Caco-2 (cell line): ENCODE results near the gene RBKS. TPM values are rescaled to one million over a fixed set of nuclear protein-coding genes. Genes with fewer than 3 reads are reported as not detected.

Source experiments
- BruUV-seq: library from RNA; stranded (reverse); fragments of 400-500 nt; replicated peaks from 2 replicates; lab custom pipeline; 2021; lab: Mats Ljungman, UMichigan
- CTCF ChIA-PET: fragments of 300-600 bp; sonication (Branson Sonifier 250); formaldehyde crosslinking; loops from one replicate; lab custom pipeline; 2022; ENCODE audit warnings: antibody characterized with exemption; lab: Charles Lee
- POLR2A ChIA-PET: fragments of 300-600 bp; sonication (Branson Sonifier 250); formaldehyde crosslinking; loops from one replicate; lab custom pipeline; 2022; ENCODE audit warnings: antibody characterized with exemption; lab: Charles Lee
- DNase-seq, 2 experiments: peaks; one replicate each; pipeline versions ENCODE4 v3.0.0 to v3.0.0-alpha.2; 2020 to 2022
- H3K27me3 ChIP-seq: replicated peaks from 2 replicates; pipeline ENCODE4 v1.6.0; 2011; ENCODE audit warnings: low read length; ENCODE audit not compliant: control insufficient read depth, insufficient read depth
- H3K36me3 ChIP-seq: 2 replicates; pipeline ENCODE4 v1.5.1; 2011; ENCODE audit warnings: low read length; ENCODE audit not compliant: control insufficient read depth, insufficient read depth
- H3K4me1 ChIP-seq: fragments of 250-450 bp; sonication (Bioruptor Pico); 2 replicates; pipeline ENCODE4 v1.5.1; 2020; ENCODE audit warnings: mild to moderate bottlenecking
- H3K4me3 ChIP-seq: 2 replicates; pipeline ENCODE4 v1.5.1; 2011; ENCODE audit warnings: low read depth, mild to moderate bottlenecking, control low read depth, low read length
- H3K9me3 ChIP-seq: fragments of 250-450 bp; sonication (Bioruptor Pico); 2 replicates; pipeline ENCODE4 v1.5.1; 2020; ENCODE audit warnings: mild to moderate bottlenecking, moderate library complexity
- H3K27ac Mint-ChIP-seq: one replicate; pipeline ENCODE4 v1.8.0; 2022; ENCODE audit warnings: mixed read lengths; ENCODE audit not compliant: unreplicated experiment
- H3K27me3 Mint-ChIP-seq: one replicate; pipeline ENCODE4 v1.8.0; 2022; ENCODE audit warnings: mixed read lengths; ENCODE audit not compliant: insufficient read depth, unreplicated experiment
- H3K36me3 Mint-ChIP-seq: one replicate; pipeline ENCODE4 v1.8.0; 2022; ENCODE audit warnings: mild to moderate bottlenecking, mixed read lengths; ENCODE audit not compliant: insufficient read depth, unreplicated experiment
- H3K4me1 Mint-ChIP-seq: one replicate; pipeline ENCODE4 v1.8.0; 2022; ENCODE audit warnings: low read depth, mixed read lengths; ENCODE audit not compliant: unreplicated experiment
- H3K4me3 Mint-ChIP-seq: one replicate; pipeline ENCODE4 v1.8.0; 2022; ENCODE audit warnings: mild to moderate bottlenecking, moderate library complexity, mixed read lengths; ENCODE audit not compliant: unreplicated experiment
- H3K9me3 Mint-ChIP-seq: one replicate; pipeline ENCODE4 v1.8.0; 2022; ENCODE audit warnings: mixed read lengths; ENCODE audit not compliant: unreplicated experiment
- intact Hi-C: fragments of 100-400 bp; cut with micrococcal nuclease; formaldehyde crosslinking; loops from one replicate; pipeline ENCODE4 v1.10.0; 2022; ENCODE audit not compliant: unreplicated experiment
- total RNA-seq: library from RNA; stranded (reverse); gene quantifications from 2 replicates; pipeline ENCODE4 v1.2.3, GENCODE V29; 2022
- TF ChIP-seq, protein P1 (sequence below), 2 experiments: fragments of 200-600 bp in 1 of 2; IDR thresholded peaks; 1 replicate in 1 of 2; 2 replicates in 1 of 2; pipeline versions ENCODE4 v1.5.1 to v1.8.0; 2011 to 2022; ENCODE audit warnings: antibody characterized with exemption in 1 of 2, control low read depth in 1 of 2, inconsistent platforms in 1 of 2, low read depth in 1 of 2, low read length in 1 of 2, mild to moderate bottlenecking in 1 of 2, moderate library complexity in 1 of 2; ENCODE audit not compliant: insufficient read depth in 1 of 2, severe bottlenecking in 1 of 2, unreplicated experiment in 1 of 2

The RBKS gene
- total RNA-seq, 1 experiment from 2014 or later: 7.4 TPM

DNA sequence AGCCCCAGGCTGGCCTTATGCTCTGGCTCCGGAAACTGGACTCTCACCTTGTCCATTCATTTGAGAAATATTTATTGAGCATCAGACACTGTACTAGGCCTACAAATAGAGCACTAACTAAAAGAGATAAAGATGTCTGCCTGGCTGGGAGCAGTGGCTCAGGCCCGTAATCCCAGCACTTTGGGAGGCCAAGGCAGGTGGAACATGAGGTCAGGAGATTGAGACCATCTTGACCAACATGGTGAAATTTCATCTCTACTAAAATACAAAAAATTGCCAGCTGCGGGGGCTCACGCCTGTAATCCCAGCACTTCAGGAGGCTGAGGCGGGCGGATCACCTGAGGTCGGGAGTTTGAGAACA lies 126.3 kb downstream of the RBKS start:
- H3K4me1 Mint-ChIP-seq: peaks cover 27% of the 10 kb centered on the region
- ChIA-PET POLR2A (interaction anchor here (3.8 kb wide), 1 partner anchor 11 kb away, joined by 37 read pairs; no protein-coding TSS in a partner anchor), CTCF (no interaction called here)
- H3K27me3 Mint-ChIP-seq: no peaks in the 10 kb centered on the region
- H3K9me3 Mint-ChIP-seq: no peaks in the 10 kb centered on the region
- Histone ChIP-seq H3K4me3 (no peak overlapping the region), H3K36me3 (no peaks in the 10 kb centered on the region), H3K27me3 (no peaks in the 10 kb centered on the region), H3K9me3 (no peaks in the 10 kb centered on the region), H3K4me1 (peaks cover 58% of the 10 kb centered on the region)
- H3K4me3 Mint-ChIP-seq: no peak overlapping the region
- peaks cover 45% of the 10 kb centered on the region for H3K36me3 Mint-ChIP-seq
- no peak for DNase-seq
- peak overlapping the region; percentile 98 for H3K27ac Mint-ChIP-seq
- TF ChIP-seq, protein P1, sequence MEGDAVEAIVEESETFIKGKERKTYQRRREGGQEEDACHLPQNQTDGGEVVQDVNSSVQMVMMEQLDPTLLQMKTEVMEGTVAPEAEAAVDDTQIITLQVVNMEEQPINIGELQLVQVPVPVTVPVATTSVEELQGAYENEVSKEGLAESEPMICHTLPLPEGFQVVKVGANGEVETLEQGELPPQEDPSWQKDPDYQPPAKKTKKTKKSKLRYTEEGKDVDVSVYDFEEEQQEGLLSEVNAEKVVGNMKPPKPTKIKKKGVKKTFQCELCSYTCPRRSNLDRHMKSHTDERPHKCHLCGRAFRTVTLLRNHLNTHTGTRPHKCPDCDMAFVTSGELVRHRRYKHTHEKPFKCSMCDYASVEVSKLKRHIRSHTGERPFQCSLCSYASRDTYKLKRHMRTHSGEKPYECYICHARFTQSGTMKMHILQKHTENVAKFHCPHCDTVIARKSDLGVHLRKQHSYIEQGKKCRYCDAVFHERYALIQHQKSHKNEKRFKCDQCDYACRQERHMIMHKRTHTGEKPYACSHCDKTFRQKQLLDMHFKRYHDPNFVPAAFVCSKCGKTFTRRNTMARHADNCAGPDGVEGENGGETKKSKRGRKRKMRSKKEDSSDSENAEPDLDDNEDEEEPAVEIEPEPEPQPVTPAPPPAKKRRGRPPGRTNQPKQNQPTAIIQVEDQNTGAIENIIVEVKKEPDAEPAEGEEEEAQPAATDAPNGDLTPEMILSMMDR (IDR thresholded peaks at IDR 0.05; ENCODE audit: insufficient read depth in 1 of 2, low read depth in 1 of 2, low read length in 1 of 2, severe bottlenecking in 1 of 2, unreplicated experiment in 1 of 2): no peak
- intact Hi-C loops: no loop called here
- BruUV-seq: no TSS peak

DNA sequence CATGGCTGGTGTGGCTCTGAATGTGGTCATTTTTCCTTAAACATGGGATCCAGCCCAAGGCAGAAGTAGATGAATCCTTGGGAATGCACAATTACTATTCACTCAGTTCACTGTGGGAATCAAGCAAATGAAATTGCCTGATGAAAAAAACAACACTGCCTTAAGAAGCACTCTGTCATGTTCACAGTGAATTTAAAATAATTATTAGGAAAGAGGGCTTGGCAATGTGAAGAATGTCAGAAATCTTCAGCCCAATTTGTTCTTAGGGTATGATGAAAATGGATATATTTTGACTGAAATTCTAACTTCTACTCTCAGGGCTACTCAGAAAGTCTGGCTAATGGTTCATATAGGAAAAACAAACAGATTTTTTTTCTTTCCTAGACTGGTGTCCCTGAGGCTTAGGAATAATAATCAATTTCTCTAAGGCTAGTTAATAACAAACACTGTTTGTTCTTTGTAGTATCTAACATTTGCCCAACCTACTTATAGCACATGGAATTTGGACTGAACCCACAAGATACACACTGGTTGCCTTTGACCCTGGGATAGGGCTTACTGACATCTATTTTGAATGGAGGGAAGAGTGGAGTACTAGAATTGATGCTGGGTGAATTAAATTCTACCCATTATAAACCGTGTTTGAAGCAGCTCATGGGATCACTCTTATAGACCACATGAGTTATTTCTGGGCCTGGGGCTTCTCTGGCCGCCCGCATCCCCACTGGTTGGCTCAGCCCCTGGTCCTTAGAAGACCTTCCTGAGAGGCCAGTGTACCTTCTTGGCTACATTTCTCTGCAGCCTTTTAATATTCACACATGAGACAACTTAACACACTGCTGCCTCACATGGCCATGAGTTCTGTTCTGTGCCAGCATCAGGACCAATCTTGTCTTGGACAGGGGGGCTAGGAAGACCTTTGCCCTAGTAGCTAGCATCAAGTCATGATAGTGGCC lies 127.0 kb downstream of the RBKS start:
- H3K27me3 ChIP-seq: no peaks in the 10 kb centered on the region
- DNase-seq: no peak
- TF ChIP-seq, protein P1 (IDR thresholded peaks at IDR 0.05; ENCODE audit: insufficient read depth in 1 of 2, low read depth in 1 of 2, low read length in 1 of 2, severe bottlenecking in 1 of 2, unreplicated experiment in 1 of 2): no peak
- no peaks in the 10 kb centered on the region for H3K27me3 Mint-ChIP-seq
- peak overlapping the region; percentile 98 for H3K27ac Mint-ChIP-seq
- peaks cover 58% of the 10 kb centered on the region for H3K4me1 ChIP-seq
- no peak overlapping the region for H3K4me3 Mint-ChIP-seq
- no peaks in the 10 kb centered on the region for H3K9me3 Mint-ChIP-seq
- CTCF ChIA-PET: no interaction called here
- H3K4me3 ChIP-seq: no peak overlapping the region
- intact Hi-C loops: no loop called here
- peaks cover 45% of the 10 kb centered on the region for H3K36me3 Mint-ChIP-seq
- POLR2A ChIA-PET: interaction anchor here (3.8 kb wide), 1 partner anchor 10 kb away, joined by 37 read pairs; no protein-coding TSS in a partner anchor
- H3K4me1 Mint-ChIP-seq: peaks cover 27% of the 10 kb centered on the region
- no peaks in the 10 kb centered on the region for H3K36me3 ChIP-seq
- H3K9me3 ChIP-seq: no peaks in the 10 kb centered on the region
- BruUV-seq: no TSS peak

DNA sequence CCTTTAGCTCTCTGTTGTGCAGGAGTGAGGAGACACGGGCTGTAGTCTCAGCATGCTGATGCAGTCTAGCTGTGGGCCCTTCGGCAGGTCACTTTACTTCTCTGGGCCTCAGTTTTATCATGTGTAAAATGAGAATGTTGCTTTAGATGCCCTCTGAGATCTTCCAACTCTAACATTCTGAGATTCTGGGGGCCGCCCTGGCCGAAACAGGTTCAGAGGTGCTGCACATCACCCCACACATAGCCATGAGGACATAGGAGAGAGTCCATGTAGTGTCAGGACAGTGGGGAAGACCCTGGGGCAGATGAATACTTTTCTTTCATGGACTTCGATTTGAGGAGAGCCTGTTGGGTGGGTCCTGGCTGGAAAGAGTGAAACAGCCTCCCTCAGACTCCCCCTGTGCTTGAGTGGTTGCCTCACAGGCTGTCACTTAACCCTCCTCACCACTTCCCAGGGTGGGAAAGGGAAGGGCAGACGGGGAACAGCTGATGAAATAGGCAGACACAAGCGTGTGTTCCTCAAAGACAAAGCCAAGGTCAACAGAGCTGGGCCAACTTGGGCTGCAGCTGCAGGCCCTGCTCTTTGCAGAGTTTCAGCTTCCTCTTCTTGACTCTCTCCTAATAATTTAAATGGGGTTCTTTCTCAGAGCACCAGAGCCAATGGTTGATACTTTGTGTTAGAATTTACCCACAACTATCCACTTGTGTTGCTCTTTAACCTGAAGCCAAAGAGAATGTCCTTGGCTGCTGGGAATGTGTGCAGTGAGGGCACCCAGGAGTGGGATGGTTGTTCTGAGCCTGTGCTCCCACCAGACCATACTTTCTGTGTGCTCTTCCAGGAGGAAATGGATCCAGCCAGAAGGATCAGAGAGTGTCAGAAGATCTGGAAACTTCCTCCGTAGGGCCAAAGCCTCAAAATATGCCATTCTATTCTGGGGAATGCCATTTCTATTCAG lies 133.4 kb downstream of the RBKS start:
- CTCF ChIA-PET: no interaction called here
- no peaks in the 10 kb centered on the region for H3K9me3 Mint-ChIP-seq
- peaks cover 67% of the 10 kb centered on the region for H3K36me3 Mint-ChIP-seq
- intact Hi-C loops: no loop called here
- no peaks in the 10 kb centered on the region for H3K27me3 ChIP-seq
- no peak overlapping the region for H3K4me3 ChIP-seq
- H3K27ac Mint-ChIP-seq: peak overlapping the region; percentile 63
- H3K4me1 Mint-ChIP-seq: peaks cover 18% of the 10 kb centered on the region
- no TSS peak for BruUV-seq
- H3K36me3 ChIP-seq: peaks cover 5% of the 10 kb centered on the region; the same call in 1 of the 2 replicates
- H3K9me3 ChIP-seq: no peaks in the 10 kb centered on the region
- no peak for DNase-seq
- peaks cover 34% of the 10 kb centered on the region for H3K4me1 ChIP-seq
- POLR2A ChIA-PET: no interaction called here
- H3K27me3 Mint-ChIP-seq: no peaks in the 10 kb centered on the region
- H3K4me3 Mint-ChIP-seq: no peak overlapping the region
- TF ChIP-seq, protein P1 (IDR thresholded peaks at IDR 0.05; ENCODE audit: insufficient read depth in 1 of 2, low read depth in 1 of 2, low read length in 1 of 2, severe bottlenecking in 1 of 2, unreplicated experiment in 1 of 2): no peak
